ENCODE data around the gene PLD3.

- TF ChIP-seq CTCF (IDR thresholded peaks at IDR 0.05; ENCODE audit: extremely low read depth in 1 of 2, insufficient read depth in 1 of 2, low read depth in 1 of 2, low read length in 2 of 2) (no peak), FOS (IDR thresholded peaks at IDR 0.05; ENCODE audit: borderline replicate concordance, insufficient read depth, low read length) (no peak)
Observed at GRCh38 chr19:40374084-40374483, 25.6 kb downstream of the PLD3 start.

Measured in endothelial cell of umbilical vein (primary cell).